ENCODE results near the gene TTLL13.
"Not testable (repeated sequence)": the region's sequence is repeated elsewhere in the genome, so short reads cannot be mapped to it uniquely, and the experiment has no call there.

TTLL13 gene

GRCh38 chr15:90270502-90271150, 21.3 kb downstream of the TTLL13 start:
- no peak for DNase-seq
- intact Hi-C loops (cut with DNase I), result no loop called here

- intact Hi-C loops (cut with DNase I), result no loop called here
- DNase-seq, result no peak
Measured at GRCh38 chr15:90271459-90272166, 22.3 kb downstream of the TTLL13 start.

- peak in 1 of 42 donors; percentile 9 for DNase-seq
- intact Hi-C loops (cut with DNase I), result not testable (repeated sequence)
Measured at GRCh38 chr15:90278467-90278866, 29.1 kb downstream of the TTLL13 start.

DNA sequence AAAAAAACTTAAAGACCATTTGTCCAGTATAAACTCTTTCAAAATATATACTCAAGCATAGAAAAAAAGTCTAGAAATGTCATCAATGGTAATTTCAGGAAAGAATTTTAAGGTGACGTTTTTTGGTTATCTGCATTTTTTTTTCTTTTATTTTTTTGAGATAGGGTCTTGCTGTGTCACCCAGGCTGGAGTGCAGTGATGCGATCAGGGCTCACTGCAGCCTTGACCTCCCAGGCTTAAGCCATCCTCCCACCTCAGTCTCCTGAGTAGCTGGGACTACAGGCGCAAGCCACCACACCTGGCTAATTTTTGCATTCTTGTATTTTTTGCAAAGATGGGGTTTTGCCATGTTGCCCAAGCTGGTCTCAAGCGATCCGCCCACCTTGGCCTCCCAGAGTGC, 31.4 kb downstream of the TTLL13 start:
- DNase-seq, result peak in 1 of 42 donors; percentile 0
- intact Hi-C loops (cut with DNase I), result not testable (repeated sequence)

DNA sequence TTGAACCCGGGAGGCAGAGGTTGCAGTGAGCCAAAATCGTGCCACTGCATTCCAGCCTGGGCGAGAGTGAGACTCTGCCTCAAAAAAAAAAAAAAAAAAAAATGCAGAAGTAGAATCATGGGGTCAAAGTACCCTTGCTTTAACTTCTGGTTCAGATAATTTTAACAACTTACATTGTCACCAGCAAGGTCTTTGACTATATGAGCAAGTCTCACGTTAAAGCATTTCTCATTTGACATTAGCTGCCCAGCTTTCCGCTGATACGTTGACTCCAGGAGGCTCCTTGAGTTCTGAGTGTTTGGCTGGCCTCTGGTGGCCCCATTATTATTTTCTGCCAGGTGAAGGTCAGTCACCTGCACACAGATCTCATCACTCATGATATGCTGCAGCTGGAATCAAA, 32.3 kb downstream of the TTLL13 start:
- peak in 1 of 42 donors; percentile 3 for DNase-seq
- intact Hi-C loops (cut with DNase I), result not testable (repeated sequence)

GRCh38 chr15:90286678-90287077, 37.3 kb downstream of the TTLL13 start:
- peak in 1 of 42 donors; percentile 30 for DNase-seq
- intact Hi-C loops (cut with DNase I), result no loop called here

DNA sequence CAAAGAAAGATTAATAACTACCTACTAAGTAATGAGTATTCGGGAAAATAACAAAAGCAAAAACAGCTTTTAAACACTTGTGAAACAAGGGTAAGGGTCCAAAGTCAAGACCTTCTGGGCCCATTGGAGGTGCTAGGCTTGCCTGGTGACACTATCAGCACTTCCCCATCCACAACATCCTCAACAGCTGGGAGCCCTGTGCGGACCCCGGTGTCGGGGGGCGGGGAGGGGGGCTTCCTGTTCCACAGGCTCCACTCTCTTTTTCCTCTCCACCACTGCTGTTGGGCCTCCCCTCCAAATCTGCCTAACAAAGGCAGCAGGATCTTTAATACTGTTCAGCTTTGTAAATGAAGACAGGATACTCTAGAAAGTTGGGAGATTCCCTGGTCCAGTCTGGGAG, 37.7 kb downstream of the TTLL13 start:
- intact Hi-C loops (cut with DNase I), result no loop called here
- DNase-seq, result no peak

- intact Hi-C loops (cut with DNase I), result no loop called here
- no peak for DNase-seq
Measured at GRCh38 chr15:90287946-90288345, 38.6 kb downstream of the TTLL13 start.

GRCh38 chr15:90291679-90292356, 42.5 kb downstream of the TTLL13 start:
- intact Hi-C loops (cut with DNase I), result no loop called here
- DNase-seq, result no peak

- DNase-seq, result peak; percentile 46 to 88 (median 73)
Measured at GRCh38 chr15:90293040-90293810, 43.9 kb downstream of the TTLL13 start.

DNA sequence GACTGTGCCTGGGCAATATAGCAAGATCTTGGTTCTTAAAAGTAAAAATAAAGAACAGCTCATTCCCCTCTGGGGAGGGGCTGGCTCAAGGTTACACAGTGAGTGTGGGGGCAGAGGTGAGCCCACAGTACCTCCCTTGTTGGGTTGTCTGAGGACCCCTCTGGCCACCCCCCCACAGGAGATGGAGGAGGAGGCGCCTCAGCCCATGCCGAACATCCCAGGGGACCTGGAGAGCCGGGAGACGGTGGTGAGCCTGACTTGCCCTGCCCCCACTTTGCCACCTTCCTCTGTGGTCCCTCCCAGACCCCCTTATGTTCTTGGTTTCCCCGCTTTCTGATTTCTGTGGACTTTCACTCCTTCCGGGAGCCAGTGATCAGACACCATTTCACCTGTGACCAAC, 44.8 kb downstream of the TTLL13 start:
- no peak for DNase-seq
- intact Hi-C loops (cut with DNase I), result no loop called here

More at GRCh38 chr15:90293040-90293810, 43.9 kb downstream of the TTLL13 start:
- intact Hi-C loops (cut with DNase I), result not testable (repeated sequence)

- intact Hi-C loops (cut with DNase I), result no loop called here
- DNase-seq, result peak in 20 of 42 donors; percentile 13 to 67 (median 42)
Measured at GRCh38 chr15:90294601-90295269, 45.4 kb downstream of the TTLL13 start.

- DNase-seq, result peak in 11 of 42 donors; percentile 18 to 58 (median 30)
- intact Hi-C loops (cut with DNase I), result no loop called here
Measured at GRCh38 chr15:90295270-90295648, 45.9 kb downstream of the TTLL13 start.

DNA sequence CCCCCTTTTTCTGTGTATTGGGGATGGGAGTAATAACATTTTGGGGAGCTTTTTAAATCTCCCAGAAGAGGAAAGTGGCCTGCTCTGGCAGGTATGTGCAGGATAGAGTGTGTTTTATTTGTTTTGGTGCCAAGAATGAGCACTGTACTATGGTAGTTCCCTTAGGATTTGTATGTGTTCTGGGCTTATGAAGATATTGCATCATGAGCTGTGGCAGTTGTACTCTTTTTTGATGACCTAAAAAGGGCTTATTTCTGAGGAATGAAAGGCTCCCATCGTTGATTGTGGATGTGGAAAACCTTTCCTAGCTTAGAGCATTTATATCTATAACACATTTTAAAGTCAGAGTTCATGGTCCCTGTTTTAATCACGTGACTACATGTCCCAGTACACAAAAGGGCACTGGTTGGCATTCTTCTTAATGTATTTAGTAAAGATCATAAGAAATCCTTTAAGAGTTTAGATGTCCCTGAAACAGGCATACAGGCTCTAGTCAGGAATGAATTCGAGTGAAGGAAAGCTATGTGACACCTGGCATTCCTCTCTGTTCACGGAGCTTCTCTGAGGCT, 47.0 kb downstream of the TTLL13 start:
- DNase-seq; intact Hi-C loops (cut with DNase I): not testable (repeated sequence)

- intact Hi-C loops (cut with DNase I), result no loop called here
- no peak for DNase-seq
Measured at GRCh38 chr15:90297021-90297420, 47.7 kb downstream of the TTLL13 start.

GRCh38 chr15:90300541-90300940, 51.2 kb downstream of the TTLL13 start:
- intact Hi-C loops (cut with DNase I), result no loop called here
- peak in 2 of 42 donors; percentile 16 to 22 for DNase-seq

GRCh38 chr15:90300988-90301706, 51.8 kb downstream of the TTLL13 start:
- DNase-seq, result peak in 31 of 42 donors; percentile 21 to 78 (median 47)
- intact Hi-C loops (cut with DNase I), result no loop called here

Data from head of caudate nucleus (tissue), 42 donors.